Kidney (tissue), 14 donors: ENCODE measurements around the gene WWOX. TPM values are rescaled to one million over a fixed set of nuclear protein-coding genes. Genes with fewer than 3 reads are reported as not detected.

Experiments used
- DNase-seq, 5 donors: peaks; one replicate each; pipeline ENCODE4 v3.0.0-alpha.2; 2013 to 2020
- FAIRE-seq: peaks from 2 replicates; lab custom pipeline; 2012; peaks lifted over from hg19 to GRCh38; lab: Jason Lieb, UNC
- H3K27ac ChIP-seq, 2 donors: one replicate each; pipeline ENCODE4 v1.7.0; 2013; ENCODE audit warnings: low read depth in 2 of 2, low read length in 2 of 2, inconsistent platforms in 1 of 2
- H3K27me3 ChIP-seq: one replicate; pipeline ENCODE4 v1.7.1; 2013; ENCODE audit warnings: low read length, inconsistent platforms; ENCODE audit not compliant: control insufficient read depth, insufficient read depth
- H3K36me3 ChIP-seq, 3 donors: one replicate each; pipeline versions ENCODE4 v1.7.0 to v1.7.1; 2013; ENCODE audit warnings: low read length in 3 of 3, control low read depth in 1 of 3, inconsistent platforms in 1 of 3; ENCODE audit not compliant: insufficient read depth in 3 of 3, control insufficient read depth in 2 of 3
- H3K4me1 ChIP-seq, 3 donors: one replicate each; pipeline versions ENCODE4 v1.7.0 to v1.7.1; 2013; ENCODE audit warnings: low read length in 3 of 3, inconsistent platforms in 1 of 3, low read depth in 1 of 3; ENCODE audit not compliant: control insufficient read depth in 2 of 3, insufficient read depth in 2 of 3
- H3K4me3 ChIP-seq, 3 donors: one replicate each; pipeline versions ENCODE4 v1.7.0 to v1.8.1; 2013; ENCODE audit warnings: low read length in 3 of 3, control low read depth in 1 of 3, inconsistent platforms in 1 of 3
- H3K9ac ChIP-seq, 3 donors: one replicate each; pipeline versions ENCODE4 v1.7.0 to v1.7.1; 2013; ENCODE audit warnings: low read length in 3 of 3, control low read depth in 1 of 3, inconsistent platforms in 1 of 3
- H3K9me3 ChIP-seq, 3 donors: one replicate each; pipeline versions ENCODE4 v1.7.0 to v1.7.1; 2013; ENCODE audit warnings: low read length in 3 of 3, control low read depth in 1 of 3, inconsistent platforms in 1 of 3; ENCODE audit not compliant: control insufficient read depth in 2 of 3, insufficient read depth in 1 of 3
- CTCF ChIP-seq: IDR thresholded peaks from 3 replicates; pipeline ENCODE4 v1.5.1; 2012; ENCODE audit warnings: mild to moderate bottlenecking, moderate library complexity, borderline replicate concordance; ENCODE audit not compliant: insufficient read depth; ENCODE audit errors: extremely low read depth
- intact Hi-C: fragments of 100-400 bp; cut with DNase I; formaldehyde crosslinking; loops from one replicate; pipeline ENCODE4 v1.11.1; 2022
- polyA plus RNA-seq: library from polyadenylated mRNA; stranded (reverse); fragments of 350-450 nt; fragmentation: Illumina TruSeq; extraction: RNeasy Lipid Tissue Mini Kit (QIAGEN cat#74804); gene quantifications from one replicate; pipeline ENCODE4 v1.2.3, GENCODE V29; 2014; ENCODE audit warnings: low read depth, low replicate concordance; ENCODE audit not compliant: insufficient read depth
- total RNA-seq: library from RNA; stranded (reverse); fragmentation: NEBNext Ultra II Directional; extraction: Animal tissue kit (Norgen Biotek cat#: 25700); gene quantifications from one replicate; pipeline ENCODE4 v1.2.1, GENCODE V29; 2021
- donor health status: control.
- donor health status: control.
- donor health status: control.
- donor health status: control.
- donor health status: control.
- donor health status: DM: yes; HTN: yes; CAD: no.
- donor health status: Normal renal cell carcinoma (clear cell type).

The WWOX gene
- total and polyA plus RNA-seq, 2 donors from 2014 or later, result 22.5 to 30.3 TPM

DNA sequence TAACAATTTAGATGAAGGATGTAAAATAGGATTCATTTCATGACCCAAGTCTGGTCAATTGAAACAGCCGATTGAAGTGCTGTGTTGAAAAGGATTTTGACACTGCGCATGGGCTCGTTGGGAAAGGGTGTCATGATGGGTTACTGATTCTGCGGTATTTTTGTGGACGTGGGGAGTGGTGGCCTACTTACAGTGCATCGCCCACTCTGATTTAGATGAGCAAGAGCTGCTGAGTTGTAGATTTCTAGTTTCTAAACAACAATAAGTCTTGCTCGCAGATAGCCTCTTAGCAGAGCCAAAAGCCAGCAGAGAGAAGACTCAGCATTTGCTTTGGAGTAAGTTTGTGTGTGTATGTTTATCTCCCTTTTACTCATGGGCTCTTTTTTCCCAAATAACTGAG is 770.0 kb downstream of the WWOX start:
- Histone ChIP-seq H3K9ac (no peak overlapping the region), H3K36me3 (no peaks in the 10 kb centered on the region), H3K27me3 (no peaks in the 10 kb centered on the region), H3K4me3 (no peak overlapping the region), H3K9me3 (no peaks in the 10 kb centered on the region), H3K27ac (no peak overlapping the region), H3K4me1 (no peaks in the 10 kb centered on the region)
- FAIRE-seq, result no peak
- no peak for DNase-seq
- TF ChIP-seq CTCF, result no peak
- intact Hi-C loops, result no loop called here

- Histone ChIP-seq H3K27me3 (no peaks in the 10 kb centered on the region), H3K4me3 (no peak overlapping the region), H3K9me3 (no peaks in the 10 kb centered on the region), H3K9ac (no peak overlapping the region), H3K27ac (no peak overlapping the region), H3K36me3 (no peaks in the 10 kb centered on the region), H3K4me1 (no peaks in the 10 kb centered on the region)
- no peak for FAIRE-seq
- intact Hi-C loops, result no loop called here
- no peak for TF ChIP-seq CTCF
- no peak for DNase-seq
These were observed 771.8 kb downstream of the WWOX start for GRCh38 chr16:78871241-78871640.

- TF ChIP-seq CTCF, result no peak
- intact Hi-C loops, result no loop called here
- Histone ChIP-seq H3K36me3 (no peaks in the 10 kb centered on the region), H3K27me3 (no peaks in the 10 kb centered on the region), H3K4me3 (no peak overlapping the region), H3K9me3 (no peaks in the 10 kb centered on the region), H3K4me1 (no peaks in the 10 kb centered on the region), H3K27ac (no peak overlapping the region), H3K9ac (no peak overlapping the region)
- FAIRE-seq, result no peak
- DNase-seq, result no peak
These were observed 777.2 kb downstream of the WWOX start for GRCh38 chr16:78876671-78877070.

DNA sequence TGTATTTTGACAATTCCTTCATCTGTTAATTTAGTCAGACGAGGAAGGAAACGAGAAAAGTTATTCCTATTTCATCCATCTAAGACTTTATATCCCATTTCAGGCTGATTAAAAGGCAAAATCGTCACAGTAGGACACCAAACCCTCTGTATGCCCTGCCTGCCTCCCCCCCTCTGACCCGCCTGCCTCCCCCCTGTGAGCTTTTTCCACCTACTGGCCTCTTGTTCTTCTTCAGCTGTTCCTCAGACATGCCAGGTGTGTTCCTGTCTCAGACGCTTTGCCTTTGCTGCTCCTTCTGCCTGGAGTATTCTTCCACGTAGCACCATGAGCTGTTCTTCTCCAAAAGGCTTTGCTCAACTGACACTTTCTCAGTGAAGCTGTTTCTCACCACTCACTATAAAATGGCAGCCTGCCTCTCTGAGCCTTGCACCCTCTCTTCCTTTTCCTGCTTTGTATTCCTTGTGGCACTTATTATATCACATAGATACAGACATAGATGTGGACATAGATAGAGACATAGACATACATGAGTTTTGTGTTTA is 777.7 kb downstream of the WWOX start:
- intact Hi-C loops, result no loop called here
- no peaks in the 10 kb centered on the region for H3K36me3 ChIP-seq

More for the DNA sequence above, 777.7 kb downstream of the WWOX start:
- no peak for DNase-seq
- no peaks in the 10 kb centered on the region for H3K9me3 ChIP-seq
- no peak for FAIRE-seq
- no peak for TF ChIP-seq CTCF
- H3K27me3 ChIP-seq, result no peaks in the 10 kb centered on the region
- no peaks in the 10 kb centered on the region for H3K4me1 ChIP-seq
- no peak overlapping the region for H3K27ac ChIP-seq
- no peak overlapping the region for H3K9ac ChIP-seq
- H3K4me3 ChIP-seq, result no peak overlapping the region
